DMS79 treated with DMSO at 0.1 percent for 48 hours (cell line): Measurements from ENCODE around the gene ZNF598.

Experiments
- DNase-seq: peaks from one replicate; lab custom pipeline; 2025; lab: John Stamatoyannopoulos, UW

Gene ZNF598

GRCh38 chr16:1990351-1991134 is 19.1 kb downstream of the ZNF598 start:
- DNase-seq: peak; percentile 41

GRCh38 chr16:1990101-1990350 is 19.6 kb downstream of the ZNF598 start:
- DNase-seq: no peak

DNA sequence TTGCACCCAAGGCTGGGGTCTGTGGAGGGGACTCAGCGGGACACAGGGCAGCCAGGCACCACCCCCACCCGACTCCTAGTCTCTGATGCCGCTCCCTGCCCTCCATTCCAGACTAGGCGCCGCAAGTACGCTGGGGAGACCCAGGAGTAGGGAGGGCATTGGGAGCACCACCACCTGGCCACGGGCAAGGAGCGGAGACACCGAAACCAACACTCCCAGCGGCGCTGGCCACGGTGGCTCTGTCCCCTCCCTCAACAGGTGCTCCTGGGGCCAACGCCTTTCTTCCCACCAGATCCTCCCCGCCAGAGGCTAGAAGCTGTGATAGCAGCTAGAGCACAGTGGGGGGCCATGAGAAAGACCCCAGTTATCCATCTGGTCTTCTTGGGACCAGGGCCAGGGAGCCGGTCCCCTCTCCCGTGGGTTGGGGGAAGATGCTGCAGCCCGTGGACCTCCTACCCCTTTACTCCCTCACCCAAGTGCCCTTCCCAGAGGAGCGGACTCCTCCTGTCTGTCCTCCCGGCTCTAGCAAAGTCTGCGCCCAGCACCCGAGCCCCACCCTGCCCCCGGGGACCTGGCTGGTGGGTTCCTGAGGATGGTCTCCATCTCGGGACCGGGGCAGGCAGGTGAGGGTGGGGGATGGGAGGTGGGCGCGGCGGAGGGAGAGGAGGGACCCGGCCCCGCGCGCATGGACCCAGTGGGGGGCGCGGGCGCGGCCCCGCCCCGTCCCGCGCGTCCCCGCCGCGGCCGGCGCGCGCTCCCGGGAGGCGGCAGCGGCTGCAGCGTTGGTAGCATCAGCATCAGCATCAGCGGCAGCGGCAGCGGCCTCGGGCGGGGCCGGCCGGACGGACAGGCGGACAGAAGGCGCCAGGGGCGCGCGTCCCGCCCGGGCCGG is 20.2 kb downstream of the ZNF598 start, which contains the start of gene SYNGR3:
Gene SYNGR3, plus strand, starts transcription at position 762 of the 892 bp plus-strand sequence. CDS start 133 bp downstream, outside the sequence.
- DNase-seq: peak; percentile 33

DNA sequence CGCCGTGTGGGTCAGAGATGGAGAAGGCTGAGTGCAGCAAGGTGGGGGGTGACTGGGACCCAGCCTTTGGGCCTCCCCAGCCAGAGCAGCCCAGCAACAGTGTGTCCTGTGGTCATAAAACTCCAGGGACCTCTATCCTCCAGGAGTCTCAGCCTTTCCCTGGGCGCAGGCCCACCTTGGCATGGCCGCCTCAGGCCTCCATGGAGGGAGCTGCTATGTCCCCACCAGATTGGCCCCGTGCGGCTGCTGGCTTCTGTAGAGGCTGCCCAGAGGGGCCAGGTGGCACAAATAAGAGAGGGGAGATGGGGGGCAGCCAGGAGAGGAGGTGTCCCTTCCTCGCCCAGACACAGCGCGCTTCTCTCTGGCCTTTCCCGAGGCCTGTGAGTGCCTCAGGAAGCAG is 22.4 kb downstream of the ZNF598 start:
- DNase-seq: no peak

- no peak for DNase-seq
Measured at GRCh38 chr16:1985466-1986150, 24.0 kb downstream of the ZNF598 start.

DNA sequence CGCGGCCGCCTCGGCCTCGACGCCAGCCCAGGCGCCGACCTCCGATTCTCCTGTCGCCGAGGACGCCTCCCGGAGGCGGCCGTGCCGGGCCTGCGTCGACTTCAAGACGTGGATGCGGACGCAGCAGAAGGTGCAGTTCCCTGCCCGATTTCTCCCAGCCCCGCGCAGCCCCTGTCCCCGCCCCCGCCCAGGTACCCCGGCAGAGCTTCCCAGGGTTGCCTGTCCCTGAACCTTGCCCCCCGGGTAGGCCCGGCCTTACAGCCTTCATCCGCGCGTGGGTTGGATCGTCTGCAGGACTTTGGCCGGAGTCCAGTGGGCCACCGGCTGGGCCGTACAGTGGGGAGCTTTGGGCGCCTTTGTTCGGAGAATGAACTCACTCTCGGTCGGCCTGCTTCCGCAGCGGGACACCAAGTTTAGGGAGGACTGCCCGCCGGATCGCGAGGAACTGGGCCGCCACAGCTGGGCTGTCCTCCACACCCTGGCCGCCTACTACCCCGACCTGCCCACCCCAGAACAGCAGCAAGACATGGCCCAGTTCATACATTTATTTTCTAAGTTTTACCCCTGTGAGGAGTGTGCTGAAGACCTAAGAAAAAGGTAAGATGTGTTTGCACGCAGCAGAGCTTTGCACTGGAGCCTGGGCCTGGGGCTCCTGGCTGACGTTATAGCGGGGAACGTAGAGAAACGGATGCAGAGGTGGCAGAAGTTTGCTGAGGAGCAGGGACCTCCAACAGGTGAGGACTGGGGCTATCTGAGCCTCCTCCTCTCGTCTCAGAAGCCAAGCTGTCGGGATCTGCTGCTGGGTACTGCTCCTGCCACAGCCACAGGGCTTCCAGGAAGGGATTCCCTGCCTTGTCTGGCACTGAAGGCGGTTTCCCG is 25.0 kb downstream of the ZNF598 start:
- no peak for DNase-seq

GRCh38 chr16:1983544-1984346 is 25.9 kb downstream of the ZNF598 start, which contains the start of gene GFER:
TSS of gene GFER (plus strand) at chr16:1984193. CDS start at chr16:1984219, 26 bp downstream.
- peak; percentile 66 for DNase-seq

DNA sequence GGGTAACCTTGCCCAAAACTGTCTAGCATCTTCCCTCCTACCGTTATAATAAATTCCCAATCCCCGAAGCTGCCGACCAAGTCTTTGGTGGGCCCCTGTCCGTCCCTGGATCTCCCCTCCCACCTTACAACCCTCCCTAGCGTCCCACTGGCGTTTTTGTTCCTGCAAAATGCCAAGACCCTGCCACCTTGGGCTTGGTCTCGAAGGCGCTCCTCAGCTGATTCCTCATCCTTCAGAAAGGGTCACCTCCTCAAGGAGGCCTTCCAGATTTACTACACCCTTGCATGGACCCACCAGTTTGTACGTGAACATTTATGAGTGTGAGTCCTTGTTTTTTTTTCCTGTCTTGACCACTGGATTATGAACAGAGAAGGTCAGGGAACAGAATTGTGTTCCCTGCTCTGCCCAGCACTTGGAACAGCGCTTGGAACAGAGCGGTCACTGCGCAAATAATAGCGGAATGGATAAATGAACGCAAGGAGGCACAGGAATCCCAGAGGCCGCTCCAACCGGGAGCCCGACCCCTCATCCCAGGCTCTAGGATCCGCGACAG is 26.6 kb downstream of the ZNF598 start:
- no peak for DNase-seq

GRCh38 chr16:1982013-1982433 is 27.6 kb downstream of the ZNF598 start:
- no peak for DNase-seq

- no peak for DNase-seq
Measured at GRCh38 chr16:1981398-1981836, 28.2 kb downstream of the ZNF598 start, which contains the start of gene NOXO1. TSS of gene NOXO1 (minus strand) at chr16:1981469. CDS start at chr16:1981179, 290 bp downstream.

GRCh38 chr16:1980770-1981087 is 28.9 kb downstream of the ZNF598 start:
- DNase-seq: no peak

DNA sequence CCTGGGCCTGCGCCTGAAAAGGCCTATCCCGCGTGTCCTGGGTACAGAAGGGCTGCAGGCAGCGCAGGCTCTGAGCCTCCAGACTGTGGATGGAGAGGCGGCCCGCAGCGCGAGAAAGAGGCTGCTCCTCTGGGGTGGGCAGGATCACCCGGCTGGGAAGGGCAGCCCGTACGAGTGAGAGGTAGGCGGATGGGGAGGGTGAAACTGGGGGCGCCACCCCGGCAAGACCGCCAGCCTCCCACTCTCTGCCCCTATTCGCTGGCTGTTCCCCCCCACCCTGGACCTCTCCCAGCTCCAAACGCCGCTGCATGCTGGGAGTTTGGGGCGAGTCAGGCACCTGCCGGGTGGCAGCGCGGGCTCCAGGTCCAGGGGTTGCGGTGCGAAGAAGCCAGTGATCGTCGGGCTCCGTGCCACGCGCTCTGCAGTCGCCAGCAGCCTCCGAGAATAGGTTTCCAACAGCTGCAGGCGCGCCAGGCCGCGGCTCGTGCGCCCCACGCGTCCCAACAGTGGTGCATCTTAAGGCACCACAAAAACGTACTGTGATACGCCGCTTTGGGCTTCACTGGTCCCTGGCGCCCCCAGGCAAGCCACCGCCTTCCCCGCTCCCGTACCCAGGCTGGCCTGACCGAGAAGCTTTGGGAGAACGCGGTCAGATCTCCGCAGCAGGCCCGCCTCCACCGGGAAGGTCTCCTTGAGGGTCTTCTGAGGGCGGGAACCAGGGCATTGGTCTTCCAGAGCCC is 29.4 kb downstream of the ZNF598 start:
- no peak for DNase-seq

DNA sequence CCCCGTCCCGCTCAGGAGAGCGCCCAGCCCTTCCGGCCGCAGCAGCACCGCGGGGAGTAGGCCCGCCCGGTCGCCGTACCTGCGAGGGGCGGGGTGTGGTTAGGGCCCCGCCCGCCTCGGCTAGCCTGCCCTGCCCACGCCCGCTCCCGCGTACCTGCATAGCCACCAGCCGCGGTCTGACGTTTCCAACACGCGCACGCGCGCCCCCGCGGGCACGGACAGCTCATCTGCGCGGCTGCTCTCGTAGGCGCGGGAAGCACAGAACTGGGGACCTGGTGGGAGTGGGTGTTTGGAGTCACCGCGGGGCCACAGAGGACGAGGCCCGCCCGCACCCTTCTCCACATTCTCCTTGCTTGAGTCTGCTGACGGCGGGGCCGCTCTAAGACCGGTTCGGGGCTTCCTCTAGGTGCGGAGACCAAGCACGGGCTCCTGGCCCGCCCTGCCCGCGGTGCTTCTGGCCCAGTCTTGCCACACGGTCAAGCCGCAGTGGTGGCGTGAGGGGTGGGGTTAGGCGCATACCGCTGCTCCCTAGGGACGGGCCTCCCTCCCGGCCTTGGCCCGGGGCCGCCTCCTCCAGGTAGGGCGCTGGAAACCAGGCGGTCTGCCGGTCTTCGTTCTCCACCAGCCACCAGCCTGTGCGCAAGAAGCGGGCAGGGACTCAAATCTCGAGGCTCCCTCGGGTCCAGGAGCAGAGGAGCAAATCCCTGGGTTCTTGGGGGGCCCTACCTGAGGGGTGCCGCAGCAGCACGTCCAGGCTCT is 30.2 kb downstream of the ZNF598 start:
- peak; percentile 65 for DNase-seq

DNA sequence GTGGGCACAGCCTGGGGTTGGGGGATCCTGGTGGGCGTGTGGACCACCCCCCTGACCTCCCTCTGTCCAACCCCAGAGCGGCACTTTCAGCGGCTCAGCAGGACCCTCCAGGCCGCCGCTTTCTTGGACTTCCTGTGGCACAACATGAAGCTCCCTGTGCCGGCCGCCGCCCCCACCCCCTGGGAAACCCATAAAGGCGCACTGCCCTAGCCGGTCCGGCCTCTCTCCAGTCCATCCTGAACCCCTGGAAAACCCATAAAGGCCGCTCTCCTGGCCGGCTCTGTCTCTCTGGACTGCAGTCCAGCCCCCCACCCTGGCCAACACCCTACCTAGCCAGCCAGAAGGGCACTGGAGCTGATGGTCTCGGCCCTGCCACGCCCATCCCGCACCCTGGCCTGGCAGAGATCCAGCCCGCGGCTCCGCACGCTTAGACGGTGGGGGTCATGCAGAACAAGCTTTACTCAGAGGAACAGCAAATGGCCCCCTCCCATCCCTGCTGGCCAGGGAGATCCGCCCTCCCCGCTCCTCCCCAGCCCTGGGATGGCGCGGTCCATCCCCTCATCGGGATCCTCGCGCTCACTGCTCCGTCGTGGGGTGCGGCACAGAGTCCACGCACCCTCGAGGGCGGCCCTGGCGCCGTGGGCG is 31.0 kb downstream of the ZNF598 start:
- no peak for DNase-seq

GRCh38 chr16:1977875-1978268 is 31.7 kb downstream of the ZNF598 start:
- DNase-seq: no peak

DNA sequence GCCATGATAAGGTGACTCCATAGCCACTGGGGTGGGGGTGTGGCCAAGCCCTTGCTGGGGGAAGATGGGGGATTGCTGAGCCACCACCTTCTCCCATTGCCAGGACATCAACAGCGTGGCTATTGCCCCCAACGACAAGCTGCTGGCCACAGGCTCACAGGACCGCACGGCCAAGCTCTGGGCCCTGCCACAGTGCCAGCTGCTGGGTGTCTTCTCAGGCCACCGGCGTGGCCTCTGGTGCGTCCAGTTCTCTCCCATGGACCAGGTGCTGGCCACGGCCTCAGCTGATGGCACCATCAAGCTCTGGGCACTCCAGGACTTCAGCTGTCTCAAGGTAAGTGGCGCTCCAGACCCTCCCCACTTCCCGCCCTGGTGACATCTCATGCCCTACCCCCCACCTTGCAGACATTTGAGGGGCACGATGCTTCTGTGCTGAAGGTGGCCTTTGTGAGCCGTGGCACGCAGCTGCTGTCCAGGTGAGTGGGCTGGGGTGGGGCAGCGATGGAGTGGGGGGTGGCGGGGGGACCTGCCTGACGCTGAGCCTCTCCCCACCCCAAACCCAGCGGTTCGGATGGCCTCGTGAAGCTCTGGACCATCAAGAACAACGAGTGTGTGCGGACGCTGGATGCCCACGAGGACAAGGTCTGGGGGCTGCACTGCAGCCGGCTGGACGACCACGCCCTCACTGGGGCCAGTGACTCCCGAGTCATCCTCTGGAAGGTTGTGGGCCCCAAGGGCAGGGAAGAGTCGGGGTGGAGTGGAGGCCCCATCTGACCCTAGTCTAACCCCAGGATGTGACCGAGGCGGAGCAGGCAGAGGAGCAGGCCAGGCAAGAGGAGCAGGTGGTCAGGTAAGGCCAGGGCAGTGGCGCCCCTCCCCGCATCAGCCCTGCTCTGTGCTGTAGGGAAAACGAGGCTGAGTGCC is 32.4 kb downstream of the ZNF598 start:
- no peak for DNase-seq

GRCh38 chr16:1976216-1976520 is 33.5 kb downstream of the ZNF598 start:
- DNase-seq: no peak
